C4-2B (cell line): ENCODE data around the gene SUMO3.

ENCODE experiments used
- H3K27ac ChIP-seq: fragments of 450-650 bp; 2 replicates; pipeline ENCODE4 v1.5.1; 2017
- CTCF ChIP-seq: fragments of 450-650 bp; conservative IDR thresholded peaks from 2 replicates; pipeline ENCODE4 v1.5.1; 2017; ENCODE audit warnings: mild to moderate bottlenecking
- ZFX ChIP-seq: fragments of 450-650 bp; IDR thresholded peaks from 2 replicates; pipeline ENCODE4 v1.6.1; 2017

SUMO3 gene

GRCh38 chr21:44780137-44780502, 37.7 kb downstream of the SUMO3 start:
- TF ChIP-seq CTCF (no peak), ZFX (no peak)
- H3K27ac ChIP-seq, result no peak overlapping the region

DNA sequence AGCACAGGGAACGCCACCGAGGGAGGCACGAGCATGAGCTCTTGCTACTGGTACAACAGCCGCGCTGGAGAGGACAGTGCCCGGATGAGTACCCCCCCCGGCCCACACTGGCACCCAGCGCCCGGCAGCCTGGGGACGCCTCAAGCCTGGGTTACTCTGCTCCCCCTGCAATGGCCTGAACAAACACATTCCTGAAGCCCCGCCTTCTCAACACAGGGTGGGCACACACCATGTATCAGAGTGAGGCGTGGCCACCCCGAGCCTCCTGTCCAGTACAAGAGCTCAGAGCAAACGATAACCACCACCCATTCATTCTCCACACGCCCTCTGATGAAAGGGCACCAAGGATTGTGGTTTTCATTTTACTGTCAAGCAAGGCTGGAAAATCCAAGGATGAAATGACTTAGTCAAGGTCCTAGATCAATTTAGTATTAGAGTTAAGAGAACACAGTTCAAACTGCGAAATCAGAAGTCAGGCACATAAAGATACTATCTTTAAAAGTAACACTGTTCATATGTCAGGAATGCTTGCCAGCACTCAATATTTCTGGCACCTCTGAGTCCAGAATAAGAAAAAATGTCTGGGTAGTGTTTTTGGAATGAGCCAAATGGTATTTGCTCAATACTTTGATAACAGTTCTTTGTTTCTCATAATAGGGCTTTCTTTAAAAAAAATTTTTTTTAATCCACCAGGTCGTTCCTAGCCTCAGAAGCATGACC, 38.3 kb downstream of the SUMO3 start:
- no peak for TF ChIP-seq ZFX
- TF ChIP-seq CTCF, result no peak
- H3K27ac ChIP-seq, result no peak overlapping the region

DNA sequence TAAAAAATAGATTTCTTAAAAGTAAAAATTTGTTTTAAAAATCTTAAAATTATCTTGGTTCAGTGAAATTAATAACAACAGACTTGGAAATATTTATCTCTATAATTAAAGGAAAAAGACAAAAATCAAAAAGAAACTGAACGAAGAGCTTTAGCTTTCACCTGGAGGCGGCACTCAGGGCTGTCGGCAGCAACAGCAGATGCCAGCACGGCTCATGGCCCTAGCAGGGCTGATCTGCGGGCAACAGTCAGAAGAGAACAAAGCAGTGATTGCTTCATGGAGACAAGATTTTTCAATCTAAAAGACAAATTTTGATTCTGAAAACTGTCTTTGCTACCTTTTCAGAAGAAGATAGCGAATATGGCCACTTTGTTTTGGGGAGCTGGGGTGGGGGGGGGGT, 38.9 kb downstream of the SUMO3 start:
- H3K27ac ChIP-seq, result no peak overlapping the region

DNA sequence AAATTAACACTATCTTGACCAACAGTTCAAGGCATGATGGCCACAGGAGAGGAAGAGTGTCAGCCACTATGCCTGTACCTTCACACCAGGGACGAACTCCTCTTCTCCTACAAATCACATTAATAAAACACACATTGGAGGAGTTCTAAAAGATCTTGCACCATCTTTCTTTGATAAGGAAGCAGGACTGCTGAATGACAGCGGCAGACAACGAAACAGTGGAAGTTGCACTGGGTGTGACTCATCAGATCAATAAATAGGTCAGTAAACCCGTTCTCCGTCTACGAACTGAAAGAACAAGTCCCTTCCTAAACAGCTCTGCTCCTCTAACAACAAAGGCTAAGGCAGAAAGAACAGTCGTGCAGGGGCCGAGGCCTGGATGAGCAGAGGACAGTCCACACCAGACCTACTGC, 39.4 kb downstream of the SUMO3 start:
- TF ChIP-seq CTCF (no peak), ZFX (no peak)
- no peak overlapping the region for H3K27ac ChIP-seq

More for the DNA sequence above, 38.9 kb downstream of the SUMO3 start:
- no peak for TF ChIP-seq ZFX

GRCh38 chr21:44778094-44778493, 39.8 kb downstream of the SUMO3 start:
- TF ChIP-seq CTCF (no peak), ZFX (no peak)
- no peak overlapping the region for H3K27ac ChIP-seq

DNA sequence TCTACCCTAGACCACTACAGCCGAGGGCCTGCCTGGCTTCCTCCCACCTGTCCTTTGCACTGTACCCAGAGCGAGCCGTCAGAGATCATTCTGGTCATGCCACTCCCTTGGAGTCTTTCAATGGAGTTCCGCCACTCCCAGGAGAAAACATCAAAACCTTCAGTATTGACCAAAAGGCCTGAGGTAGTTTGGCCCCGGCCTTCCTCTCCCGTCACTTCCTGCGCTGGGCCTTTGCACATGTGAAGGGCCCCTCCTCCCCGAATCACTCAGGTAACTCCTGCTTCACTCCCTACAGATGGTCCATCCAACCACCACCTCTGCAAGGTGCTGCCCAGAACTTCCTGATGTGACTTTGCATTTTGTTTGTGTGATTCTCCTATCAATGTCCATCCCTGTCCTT, 42.9 kb downstream of the SUMO3 start:
- no peak for TF ChIP-seq ZFX
- no peak for TF ChIP-seq CTCF
- peak overlapping the region; percentile 9; the same call in 1 of the 2 replicates for H3K27ac ChIP-seq

- no peak for TF ChIP-seq ZFX
- TF ChIP-seq CTCF, result no peak
- peak overlapping the region; percentile 68 for H3K27ac ChIP-seq
Observed at GRCh38 chr21:44773291-44773932, 44.5 kb downstream of the SUMO3 start.
